Astrocyte (in vitro differentiated cells and primary cell): ENCODE measurements around the gene SPRED1.

ENCODE experiments used
- EZH2 ChIP-seq: IDR thresholded peaks from 2 replicates; pipeline ENCODE4 v1.6.1; 2012; ENCODE audit warnings: mild to moderate bottlenecking, low read length, inconsistent platforms; ENCODE audit not compliant: insufficient read depth
- TF ChIP-seq, protein P1 (sequence below): IDR thresholded peaks from 2 replicates; pipeline ENCODE4 v1.5.1; 2011; ENCODE audit warnings: low read depth, mild to moderate bottlenecking, inconsistent platforms, low read length, moderate library complexity; ENCODE audit not compliant: insufficient read depth

DNA sequence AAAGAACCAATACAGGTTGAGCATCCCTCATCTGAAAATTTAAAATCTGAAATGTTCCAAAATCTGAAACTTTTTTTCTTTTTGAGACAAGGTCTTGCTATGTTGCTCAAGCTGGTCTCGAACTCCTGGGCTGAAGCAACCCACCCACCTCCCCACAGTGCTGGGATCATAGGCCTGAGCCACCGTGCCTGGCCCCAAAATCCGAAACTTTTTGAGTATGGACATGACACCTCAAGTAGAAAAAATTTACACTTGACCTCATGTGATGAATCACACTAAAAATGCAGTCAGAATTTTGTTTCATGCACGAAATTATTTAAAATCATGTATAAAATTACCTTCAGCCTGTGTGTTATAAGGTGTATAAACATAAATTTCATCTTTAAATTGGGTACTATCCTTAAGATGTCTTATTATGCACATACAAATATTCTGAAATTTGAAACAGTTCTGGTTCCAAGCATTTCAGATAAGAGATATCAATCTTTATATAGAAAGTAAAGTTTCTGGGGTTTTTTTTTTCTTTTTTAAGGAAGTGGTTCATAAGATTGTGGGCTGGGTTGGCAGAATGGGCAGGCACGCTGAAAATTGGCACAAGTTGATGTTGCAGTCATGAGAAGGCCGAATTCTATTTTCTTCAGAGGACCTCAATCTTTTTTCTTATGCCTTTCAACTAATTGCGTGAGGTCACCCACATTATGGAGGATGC is 72.5 kb downstream of the SPRED1 start:
- TF ChIP-seq, protein P1, sequence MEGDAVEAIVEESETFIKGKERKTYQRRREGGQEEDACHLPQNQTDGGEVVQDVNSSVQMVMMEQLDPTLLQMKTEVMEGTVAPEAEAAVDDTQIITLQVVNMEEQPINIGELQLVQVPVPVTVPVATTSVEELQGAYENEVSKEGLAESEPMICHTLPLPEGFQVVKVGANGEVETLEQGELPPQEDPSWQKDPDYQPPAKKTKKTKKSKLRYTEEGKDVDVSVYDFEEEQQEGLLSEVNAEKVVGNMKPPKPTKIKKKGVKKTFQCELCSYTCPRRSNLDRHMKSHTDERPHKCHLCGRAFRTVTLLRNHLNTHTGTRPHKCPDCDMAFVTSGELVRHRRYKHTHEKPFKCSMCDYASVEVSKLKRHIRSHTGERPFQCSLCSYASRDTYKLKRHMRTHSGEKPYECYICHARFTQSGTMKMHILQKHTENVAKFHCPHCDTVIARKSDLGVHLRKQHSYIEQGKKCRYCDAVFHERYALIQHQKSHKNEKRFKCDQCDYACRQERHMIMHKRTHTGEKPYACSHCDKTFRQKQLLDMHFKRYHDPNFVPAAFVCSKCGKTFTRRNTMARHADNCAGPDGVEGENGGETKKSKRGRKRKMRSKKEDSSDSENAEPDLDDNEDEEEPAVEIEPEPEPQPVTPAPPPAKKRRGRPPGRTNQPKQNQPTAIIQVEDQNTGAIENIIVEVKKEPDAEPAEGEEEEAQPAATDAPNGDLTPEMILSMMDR = no peak
- TF ChIP-seq EZH2 = no peak
